ENCODE data around the gene PMAIP1.

PMAIP1 gene

GRCh38 chr18:59921384-59921891 is 21.6 kb downstream of the PMAIP1 start:
- DNase-seq (ENCODE audit: insufficient read length), result no peak
- peak; percentile 85 for FAIRE-seq
- no peak for TF ChIP-seq POLR2AphosphoS5 (IDR thresholded peaks at IDR 0.05; ENCODE audit: low read depth, low read length)
- no peak for TF ChIP-seq POLR2A (IDR thresholded peaks at IDR 0.05; ENCODE audit: low read depth, low read length)
- TF ChIP-seq TAF1 (IDR thresholded peaks at IDR 0.05; ENCODE audit: borderline replicate concordance, low read depth, low read length), result no peak

- FAIRE-seq (no peak), DNase-seq (ENCODE audit: insufficient read length) (no peak)
- TF ChIP-seq POLR2A (IDR thresholded peaks at IDR 0.05; ENCODE audit: low read depth, low read length) (0 out of 2 replicates have a peak, but pooled peaks have one; percentile 35), POLR2AphosphoS5 (IDR thresholded peaks at IDR 0.05; ENCODE audit: low read depth, low read length) (0 out of 2 replicates have a peak, but pooled peaks have one; percentile 11), TAF1 (IDR thresholded peaks at IDR 0.05; ENCODE audit: borderline replicate concordance, low read depth, low read length) (no peak)
These were observed 23.9 kb downstream of the PMAIP1 start for GRCh38 chr18:59923539-59924196.

- peak; percentile 57 for FAIRE-seq
- DNase-seq (ENCODE audit: insufficient read length), result no peak
- TF ChIP-seq TAF1 (IDR thresholded peaks at IDR 0.05; ENCODE audit: borderline replicate concordance, low read depth, low read length) (no peak), POLR2AphosphoS5 (IDR thresholded peaks at IDR 0.05; ENCODE audit: low read depth, low read length) (no peak), POLR2A (IDR thresholded peaks at IDR 0.05; ENCODE audit: low read depth, low read length) (no peak)
These were observed 26.3 kb downstream of the PMAIP1 start for GRCh38 chr18:59926131-59926530.

GRCh38 chr18:59927246-59927825 is 27.5 kb downstream of the PMAIP1 start:
- peak; percentile 4; the same call in 1 of the 2 replicates for TF ChIP-seq POLR2A (IDR thresholded peaks at IDR 0.05; ENCODE audit: low read depth, low read length)
- TF ChIP-seq POLR2AphosphoS5 (IDR thresholded peaks at IDR 0.05; ENCODE audit: low read depth, low read length), result 0 out of 2 replicates have a peak, but pooled peaks have one; percentile 8
- no peak for TF ChIP-seq TAF1 (IDR thresholded peaks at IDR 0.05; ENCODE audit: borderline replicate concordance, low read depth, low read length)
- peak; percentile 97 for FAIRE-seq
- no peak for DNase-seq (ENCODE audit: insufficient read length)

- no peak for FAIRE-seq
- no peak for DNase-seq (ENCODE audit: insufficient read length)
- no peak for TF ChIP-seq POLR2AphosphoS5 (IDR thresholded peaks at IDR 0.05; ENCODE audit: low read depth, low read length)
- no peak for TF ChIP-seq TAF1 (IDR thresholded peaks at IDR 0.05; ENCODE audit: borderline replicate concordance, low read depth, low read length)
- no peak for TF ChIP-seq POLR2A (IDR thresholded peaks at IDR 0.05; ENCODE audit: low read depth, low read length)
These were observed 28.4 kb downstream of the PMAIP1 start for GRCh38 chr18:59928201-59928600.

GRCh38 chr18:59929621-59930295 is 30.0 kb downstream of the PMAIP1 start:
- FAIRE-seq (peak; percentile 51), DNase-seq (ENCODE audit: insufficient read length) (no peak)
- TF ChIP-seq POLR2AphosphoS5 (IDR thresholded peaks at IDR 0.05; ENCODE audit: low read depth, low read length) (no peak), TAF1 (IDR thresholded peaks at IDR 0.05; ENCODE audit: borderline replicate concordance, low read depth, low read length) (no peak), POLR2A (IDR thresholded peaks at IDR 0.05; ENCODE audit: low read depth, low read length) (no peak)

- FAIRE-seq, result no peak
- no peak for TF ChIP-seq TAF1 (IDR thresholded peaks at IDR 0.05; ENCODE audit: borderline replicate concordance, low read depth, low read length)
- no peak for TF ChIP-seq POLR2A (IDR thresholded peaks at IDR 0.05; ENCODE audit: low read depth, low read length)
- no peak for TF ChIP-seq POLR2AphosphoS5 (IDR thresholded peaks at IDR 0.05; ENCODE audit: low read depth, low read length)
These were observed 32.6 kb downstream of the PMAIP1 start for GRCh38 chr18:59932401-59932800.

GRCh38 chr18:59938676-59939075 is 38.9 kb downstream of the PMAIP1 start:
- TF ChIP-seq POLR2A (IDR thresholded peaks at IDR 0.05; ENCODE audit: low read depth, low read length) (no peak), POLR2AphosphoS5 (IDR thresholded peaks at IDR 0.05; ENCODE audit: low read depth, low read length) (no peak), TAF1 (IDR thresholded peaks at IDR 0.05; ENCODE audit: borderline replicate concordance, low read depth, low read length) (no peak)
- no peak for DNase-seq (ENCODE audit: insufficient read length)
- no peak for FAIRE-seq

More at GRCh38 chr18:59932401-59932800, 32.6 kb downstream of the PMAIP1 start:
- DNase-seq (ENCODE audit: insufficient read length), result no peak

- FAIRE-seq, result no peak
- DNase-seq (ENCODE audit: insufficient read length), result no peak
- TF ChIP-seq POLR2A (IDR thresholded peaks at IDR 0.05; ENCODE audit: low read depth, low read length) (no peak), POLR2AphosphoS5 (IDR thresholded peaks at IDR 0.05; ENCODE audit: low read depth, low read length) (no peak), TAF1 (IDR thresholded peaks at IDR 0.05; ENCODE audit: borderline replicate concordance, low read depth, low read length) (no peak)
These were observed 39.3 kb downstream of the PMAIP1 start for GRCh38 chr18:59939127-59939526.

- FAIRE-seq (no peak), DNase-seq (ENCODE audit: insufficient read length) (no peak)
- TF ChIP-seq POLR2A (IDR thresholded peaks at IDR 0.05; ENCODE audit: low read depth, low read length) (no peak), POLR2AphosphoS5 (IDR thresholded peaks at IDR 0.05; ENCODE audit: low read depth, low read length) (no peak), TAF1 (IDR thresholded peaks at IDR 0.05; ENCODE audit: borderline replicate concordance, low read depth, low read length) (no peak)
These were observed 40.3 kb downstream of the PMAIP1 start for GRCh38 chr18:59940068-59940467.

GRCh38 chr18:59941331-59941730 is 41.5 kb downstream of the PMAIP1 start:
- FAIRE-seq (no peak), DNase-seq (ENCODE audit: insufficient read length) (no peak)
- TF ChIP-seq POLR2A (IDR thresholded peaks at IDR 0.05; ENCODE audit: low read depth, low read length), result no peak
- no peak for TF ChIP-seq POLR2AphosphoS5 (IDR thresholded peaks at IDR 0.05; ENCODE audit: low read depth, low read length)
- no peak for TF ChIP-seq TAF1 (IDR thresholded peaks at IDR 0.05; ENCODE audit: borderline replicate concordance, low read depth, low read length)

Measured in GM12892 (cell line).